WTC11 (cell line): ENCODE data around the gene IFNAR2.
"Not testable (repeated sequence)": the region's sequence is repeated elsewhere in the genome, so short reads cannot be mapped to it uniquely, and the experiment has no call there.

Experiments used
- ATF1 ChIP-seq: sonication (generic); formaldehyde crosslinking; IDR thresholded peaks from 2 replicates; pipeline ENCODE4 v1.8.1; 2023; ENCODE audit warnings: mild to moderate bottlenecking, moderate library complexity, missing genetic modification reagents
- CTCF ChIP-seq: fragments of 200-600 bp; IDR thresholded peaks from 2 replicates; pipeline ENCODE4 v1.8.0; 2022; ENCODE audit warnings: antibody characterized with exemption
- FOXJ3 ChIP-seq: sonication (generic); formaldehyde crosslinking; IDR thresholded peaks from 2 replicates; pipeline ENCODE4 v1.9.0; 2021; ENCODE audit warnings: missing genetic modification reagents, mild to moderate bottlenecking, borderline replicate concordance
- FOXP1 ChIP-seq: sonication (generic); formaldehyde crosslinking; IDR thresholded peaks from 2 replicates; pipeline ENCODE4 v1.8.0; 2022; ENCODE audit warnings: missing genetic modification reagents, mild to moderate bottlenecking, moderate library complexity, borderline replicate concordance
- IRF2 ChIP-seq: sonication (generic); formaldehyde crosslinking; IDR thresholded peaks from 2 replicates; pipeline ENCODE4 v1.8.0; 2022; ENCODE audit warnings: low read depth, missing genetic modification reagents, borderline replicate concordance
- JAZF1 ChIP-seq: fragments of 250-450 bp; sonication (Bioruptor Pico); IDR thresholded peaks from 2 replicates; pipeline ENCODE4 v1.9.0; 2021; ENCODE audit warnings: moderate library complexity, mild to moderate bottlenecking, inconsistent platforms
- OVOL2 ChIP-seq: fragments of 250-450 bp; sonication (Bioruptor Pico); IDR thresholded peaks from 2 replicates; pipeline ENCODE4 v1.9.0; 2021; ENCODE audit warnings: mild to moderate bottlenecking, borderline replicate concordance
- SMAD3 ChIP-seq: sonication (generic); formaldehyde crosslinking; IDR thresholded peaks from 2 replicates; pipeline ENCODE4 v1.8.0; 2022; ENCODE audit warnings: missing genetic modification reagents, mild to moderate bottlenecking, borderline replicate concordance
- SP1 ChIP-seq: sonication (generic); formaldehyde crosslinking; conservative IDR thresholded peaks from 2 replicates; pipeline ENCODE4 v1.8.1; 2022; ENCODE audit warnings: missing genetic modification reagents
- STAT6 ChIP-seq: sonication (generic); formaldehyde crosslinking; conservative IDR thresholded peaks from 2 replicates; pipeline ENCODE4 v1.8.1; 2023; ENCODE audit warnings: mild to moderate bottlenecking, low read depth, missing genetic modification reagents, moderate library complexity
- ZBTB21 ChIP-seq: sonication (generic); formaldehyde crosslinking; IDR thresholded peaks from 2 replicates; pipeline ENCODE4 v1.8.1; 2023; ENCODE audit warnings: mild to moderate bottlenecking, missing genetic modification reagents, borderline replicate concordance

DNA sequence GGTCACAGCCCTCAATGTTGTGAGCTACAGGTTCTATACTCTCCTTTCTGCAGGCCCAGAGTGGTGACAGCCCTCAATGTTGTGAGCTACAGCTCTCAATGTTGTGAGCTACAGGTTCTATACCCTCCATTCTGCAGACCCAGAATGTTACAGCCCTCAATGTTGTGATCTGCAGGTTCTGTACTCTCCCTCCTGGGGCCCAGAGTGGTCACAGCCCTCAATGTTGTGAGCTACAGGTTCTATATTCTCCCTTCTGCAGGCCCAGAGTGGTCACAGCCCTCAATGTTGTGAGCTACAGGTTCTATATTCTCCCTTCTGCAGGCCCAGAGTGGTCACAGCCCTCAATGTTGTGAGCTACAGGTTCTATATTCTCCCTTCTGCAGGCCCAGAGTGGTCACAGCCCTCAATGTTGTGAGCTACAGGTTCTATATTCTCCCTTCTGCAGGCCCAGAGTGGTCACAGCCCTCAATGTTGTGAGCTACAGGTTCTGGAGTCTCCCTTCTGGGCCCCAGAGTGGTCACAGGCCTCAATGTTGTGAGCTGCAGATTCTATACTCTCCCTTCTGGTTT is 9.9 kb downstream of the IFNAR2 start:
- TF ChIP-seq SP1 (CRISPR knock-in tag); STAT6 (CRISPR knock-in tag); CTCF; SMAD3 (CRISPR knock-in tag); FOXJ3; ATF1 (CRISPR knock-in tag); ZBTB21 (CRISPR knock-in tag); JAZF1 (CRISPR knock-in tag); FOXP1 (CRISPR knock-in tag); OVOL2; IRF2 (CRISPR knock-in tag): not testable (repeated sequence)
